ENCODE results near the gene LYPD4. TPM values are rescaled to one million over a fixed set of nuclear protein-coding genes. Genes with fewer than 3 reads are reported as not detected.
A peak's percentile ranks its signal among the peaks of the same experiment; 100 is the strongest.

The LYPD4 gene
- total RNA-seq, 2 experiments from 2014 or later, result not detected

GRCh38 chr19:41861116-41861768, 16.8 kb upstream of the LYPD4 start:
- Mint-ChIP-seq H3K27me3 (ENCODE audit: low read depth) (no peaks in the 10 kb centered on the region), H3K4me3 (peak overlapping the region; percentile 90), H3K36me3 (ENCODE audit: low read depth) (peaks cover 53% of the 10 kb centered on the region), H3K9me3 (no peaks in the 10 kb centered on the region), H3K27ac (peak overlapping the region; percentile 97), H3K4me1 (ENCODE audit: low read depth) (peaks cover 54% of the 10 kb centered on the region)
- CTCF ChIA-PET, result interaction anchor here (0.8 to 3.1 kb wide), 5 partner anchors 10 to 98 kb away, joined by 4 to 12 read pairs (median 10); partner anchors contain the start of gene RABAC1
- DNase-seq, result no peak
- intact Hi-C loops (cut with micrococcal nuclease), result no loop called here

DNA sequence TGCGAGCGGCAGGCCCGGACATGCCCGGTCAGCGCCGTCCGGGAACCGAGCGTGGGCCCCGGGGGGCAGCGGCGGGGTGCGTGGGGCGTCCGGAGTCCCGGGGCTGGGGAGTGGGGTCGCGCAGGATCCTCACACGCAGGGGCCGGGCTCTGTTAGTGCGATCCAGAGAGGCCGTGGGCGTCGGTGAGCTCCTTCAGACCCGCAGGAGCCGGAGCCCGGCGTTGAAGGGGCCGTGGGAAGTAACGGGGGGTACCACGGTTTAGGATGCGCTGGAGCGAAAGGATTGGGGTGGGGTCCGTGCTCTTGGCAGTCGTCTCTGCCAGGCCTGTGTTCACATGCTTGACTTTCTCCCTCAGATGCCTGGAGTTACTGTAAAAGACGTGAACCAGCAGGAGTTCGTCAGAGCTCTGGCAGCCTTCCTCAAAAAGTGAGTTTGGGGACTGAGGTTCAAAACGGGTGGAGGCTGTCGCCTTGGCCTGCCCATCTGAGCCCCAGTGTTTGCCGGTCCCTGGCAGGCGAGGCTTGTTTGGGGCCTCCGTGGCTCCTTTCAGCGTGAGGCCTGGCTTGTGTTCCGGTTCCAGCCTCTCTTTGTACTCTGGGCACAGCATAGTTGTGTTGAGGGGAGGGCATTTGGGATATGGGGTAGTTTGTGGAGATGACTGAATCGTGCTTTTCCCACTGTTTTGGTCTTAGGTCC, 16.1 kb upstream of the LYPD4 start:
- no peaks in the 10 kb centered on the region for H3K9me3 Mint-ChIP-seq
- peaks cover 48% of the 10 kb centered on the region for H3K36me3 Mint-ChIP-seq (ENCODE audit: low read depth)
- peak; percentile 32 for DNase-seq
- intact Hi-C loops (cut with micrococcal nuclease), result loop anchor here (1.0 kb wide), 1 partner anchor 11 kb away; no protein-coding TSS in a partner anchor
- CTCF ChIA-PET, result interaction anchor here (0.6 to 3.1 kb wide), 12 partner anchors 7 to 491 kb away, joined by 3 to 12 read pairs (median 6); partner anchors contain the start of gene RABAC1
- H3K4me1 Mint-ChIP-seq (ENCODE audit: low read depth), result peaks cover 50% of the 10 kb centered on the region
- H3K27me3 Mint-ChIP-seq (ENCODE audit: low read depth), result no peaks in the 10 kb centered on the region
- peak overlapping the region; percentile 97 for H3K27ac Mint-ChIP-seq
- H3K4me3 Mint-ChIP-seq, result peak overlapping the region; percentile 90

GRCh38 chr19:41859618-41860418, 15.3 kb upstream of the LYPD4 start, which contains the start of gene RPS19:
Gene RPS19 (plus strand): TSS chr19:41860255. CDS start chr19:41860775, 520 bp downstream.
- Mint-ChIP-seq H3K4me1 (ENCODE audit: low read depth) (peaks cover 46% of the 10 kb centered on the region), H3K27ac (peak within 1 kb of the TSS; percentile 97), H3K27me3 (ENCODE audit: low read depth) (no peaks in the 10 kb centered on the region), H3K4me3 (peak within 1 kb of the TSS; percentile 90), H3K36me3 (ENCODE audit: low read depth) (peaks cover 44% of the 10 kb centered on the region), H3K9me3 (no peaks in the 10 kb centered on the region)
- intact Hi-C loops (cut with micrococcal nuclease), result loop anchor here (1.0 to 2.0 kb wide), 10 partner anchors 11 to 465 kb away; partner anchors contain the start of genes GSK3A and MEGF8
- peak; percentile 99 for DNase-seq
- CTCF ChIA-PET, result interaction anchor here (0.6 to 3.1 kb wide), 19 partner anchors 8 to 491 kb away, joined by 3 to 12 read pairs (median 5); partner anchors contain the start of gene RABAC1

DNA sequence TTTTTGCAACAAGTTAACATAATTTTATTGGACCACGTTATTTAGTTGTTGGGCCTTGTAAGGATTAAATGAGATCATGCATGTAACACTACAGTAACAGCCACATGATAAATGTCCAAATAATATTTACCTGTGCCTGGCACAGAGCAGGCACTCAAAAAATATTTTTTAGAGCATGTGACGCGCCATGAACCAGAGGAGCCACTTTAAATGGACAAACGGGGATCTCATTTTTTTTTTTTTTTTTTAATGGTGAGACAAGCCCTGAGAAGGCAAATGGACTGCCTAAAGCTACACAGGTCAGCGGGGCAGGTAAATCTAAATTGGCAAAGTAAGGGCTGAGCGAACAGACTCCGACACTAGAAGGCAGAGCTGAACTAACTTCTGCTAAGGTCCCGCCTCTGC, 14.7 kb upstream of the LYPD4 start:
- Mint-ChIP-seq H3K36me3 (ENCODE audit: low read depth) (peaks cover 38% of the 10 kb centered on the region), H3K4me1 (ENCODE audit: low read depth) (peaks cover 40% of the 10 kb centered on the region), H3K27ac (peak overlapping the region; percentile 97), H3K27me3 (ENCODE audit: low read depth) (no peaks in the 10 kb centered on the region), H3K9me3 (no peaks in the 10 kb centered on the region), H3K4me3 (peak overlapping the region; percentile 90)
- intact Hi-C loops (cut with micrococcal nuclease), result loop anchor here (1.0 to 2.0 kb wide), 9 partner anchors 28 to 466 kb away; partner anchors contain the start of genes GSK3A and MEGF8
- CTCF ChIA-PET, result interaction anchor here (0.6 to 3.1 kb wide), 15 partner anchors 9 to 580 kb away, joined by 3 to 12 read pairs (median 5); partner anchors contain the start of gene RABAC1
- no peak for DNase-seq

- Mint-ChIP-seq H3K4me1 (ENCODE audit: low read depth) (peaks cover 3% of the 10 kb centered on the region), H3K27ac (no peak overlapping the region), H3K36me3 (ENCODE audit: low read depth) (no peaks in the 10 kb centered on the region), H3K9me3 (no peaks in the 10 kb centered on the region), H3K4me3 (no peak overlapping the region), H3K27me3 (ENCODE audit: low read depth) (no peaks in the 10 kb centered on the region)
- CTCF ChIA-PET, result interaction anchor here (0.6 to 1.5 kb wide), 4 partner anchors 15 to 33 kb away, joined by 3 to 6 read pairs (median 4); no protein-coding TSS in a partner anchor
- DNase-seq, result no peak
- intact Hi-C loops (cut with micrococcal nuclease), result no loop called here
These were observed 9.3 kb upstream of the LYPD4 start for GRCh38 chr19:41853768-41854167.

DNA sequence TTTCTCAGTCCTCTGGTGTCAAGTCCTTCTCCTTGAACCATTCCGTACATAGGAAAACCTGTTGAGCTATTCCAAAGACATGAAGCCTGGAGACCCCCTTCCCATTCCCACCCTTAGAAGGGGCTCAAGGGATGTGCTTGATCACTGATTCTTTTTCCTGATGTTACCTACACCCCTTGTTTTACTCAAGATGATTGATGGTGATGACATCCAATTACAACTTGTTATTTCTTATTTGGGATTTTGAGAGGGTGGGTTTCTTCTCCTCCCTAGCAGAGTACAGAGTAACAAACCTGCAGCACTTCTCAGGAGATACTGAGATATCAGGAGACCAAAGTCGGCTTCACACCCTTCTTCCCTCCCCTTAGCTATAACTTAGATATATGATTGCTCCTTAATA, 8.9 kb upstream of the LYPD4 start:
- no peaks in the 10 kb centered on the region for H3K36me3 Mint-ChIP-seq (ENCODE audit: low read depth)
- intact Hi-C loops (cut with micrococcal nuclease), result no loop called here
- CTCF ChIA-PET, result interaction anchor here (0.6 to 1.5 kb wide), 3 partner anchors 15 to 32 kb away, joined by 3 to 5 read pairs (median 3); no protein-coding TSS in a partner anchor
- H3K4me3 Mint-ChIP-seq, result no peak overlapping the region
- DNase-seq, result no peak
- H3K4me1 Mint-ChIP-seq (ENCODE audit: low read depth), result peaks cover 3% of the 10 kb centered on the region
- H3K27ac Mint-ChIP-seq, result no peak overlapping the region
- H3K27me3 Mint-ChIP-seq (ENCODE audit: low read depth), result no peaks in the 10 kb centered on the region
- no peaks in the 10 kb centered on the region for H3K9me3 Mint-ChIP-seq

GRCh38 chr19:41851456-41851855, 7.0 kb upstream of the LYPD4 start:
- Mint-ChIP-seq H3K4me3 (no peak overlapping the region), H3K9me3 (no peaks in the 10 kb centered on the region), H3K4me1 (ENCODE audit: low read depth) (no peaks in the 10 kb centered on the region), H3K36me3 (ENCODE audit: low read depth) (no peaks in the 10 kb centered on the region), H3K27ac (no peak overlapping the region), H3K27me3 (ENCODE audit: low read depth) (no peaks in the 10 kb centered on the region)
- intact Hi-C loops (cut with micrococcal nuclease), result no loop called here
- CTCF ChIA-PET, result interaction anchor here (0.6 to 1.8 kb wide), 4 partner anchors 15 to 209 kb away, joined by 3 to 8 read pairs (median 4); no protein-coding TSS in a partner anchor
- no peak for DNase-seq

GRCh38 chr19:41850381-41850780, 5.9 kb upstream of the LYPD4 start:
- CTCF ChIA-PET, result interaction anchor here (2.3 kb wide), 1 partner anchor 57 kb away, joined by 6 read pairs; no protein-coding TSS in a partner anchor
- DNase-seq, result no peak
- no peak overlapping the region for H3K4me3 Mint-ChIP-seq
- no peaks in the 10 kb centered on the region for H3K4me1 Mint-ChIP-seq (ENCODE audit: low read depth)
- no peaks in the 10 kb centered on the region for H3K27me3 Mint-ChIP-seq (ENCODE audit: low read depth)
- intact Hi-C loops (cut with micrococcal nuclease), result no loop called here
- H3K36me3 Mint-ChIP-seq (ENCODE audit: low read depth), result no peaks in the 10 kb centered on the region
- H3K9me3 Mint-ChIP-seq, result no peaks in the 10 kb centered on the region
- H3K27ac Mint-ChIP-seq, result no peak overlapping the region

GRCh38 chr19:41849067-41849466, 4.6 kb upstream of the LYPD4 start:
- Mint-ChIP-seq H3K27me3 (ENCODE audit: low read depth) (no peaks in the 10 kb centered on the region), H3K4me3 (no peak overlapping the region), H3K36me3 (ENCODE audit: low read depth) (no peaks in the 10 kb centered on the region), H3K27ac (no peak overlapping the region), H3K4me1 (ENCODE audit: low read depth) (no peaks in the 10 kb centered on the region), H3K9me3 (no peaks in the 10 kb centered on the region)
- no peak for DNase-seq
- CTCF ChIA-PET, result interaction anchor here (0.8 to 2.3 kb wide), 4 partner anchors 9 to 142 kb away, joined by 3 to 6 read pairs (median 4); no protein-coding TSS in a partner anchor
- intact Hi-C loops (cut with micrococcal nuclease), result no loop called here

DNA sequence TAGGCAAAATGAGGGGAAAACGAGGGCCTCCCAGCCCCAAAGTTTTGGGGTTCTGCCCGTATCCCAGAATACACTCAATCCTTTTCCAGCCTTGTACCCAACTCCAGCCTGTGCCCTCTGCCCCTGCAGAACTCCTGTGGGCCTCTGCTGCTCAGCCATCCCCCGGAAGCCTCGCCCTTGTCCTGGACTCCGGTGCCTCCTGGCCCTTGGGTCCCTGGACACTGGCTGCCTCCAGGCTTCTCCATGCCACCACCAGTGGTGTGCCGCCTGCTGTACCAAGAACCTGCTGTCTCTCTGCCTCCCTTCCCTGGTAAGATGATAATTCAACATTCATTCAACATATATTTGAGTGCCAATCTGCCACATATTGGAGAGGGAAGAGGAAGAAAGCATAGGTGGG, 4.2 kb upstream of the LYPD4 start:
- CTCF ChIA-PET, result interaction anchor here (1.2 to 2.3 kb wide), 2 partner anchors 56 to 142 kb away, joined by 5 to 6 read pairs; no protein-coding TSS in a partner anchor
- Mint-ChIP-seq H3K36me3 (ENCODE audit: low read depth) (no peaks in the 10 kb centered on the region), H3K4me3 (no peak overlapping the region), H3K27me3 (ENCODE audit: low read depth) (no peaks in the 10 kb centered on the region), H3K9me3 (no peaks in the 10 kb centered on the region), H3K27ac (no peak overlapping the region), H3K4me1 (ENCODE audit: low read depth) (no peaks in the 10 kb centered on the region)
- intact Hi-C loops (cut with micrococcal nuclease), result no loop called here
- DNase-seq, result no peak

GRCh38 chr19:41847351-41848105, 3.0 kb upstream of the LYPD4 start:
- no peaks in the 10 kb centered on the region for H3K9me3 Mint-ChIP-seq
- no peak overlapping the region for H3K27ac Mint-ChIP-seq
- no peak for DNase-seq
- H3K4me3 Mint-ChIP-seq, result no peak overlapping the region
- intact Hi-C loops (cut with micrococcal nuclease), result no loop called here
- H3K36me3 Mint-ChIP-seq (ENCODE audit: low read depth), result no peaks in the 10 kb centered on the region
- H3K4me1 Mint-ChIP-seq (ENCODE audit: low read depth), result no peaks in the 10 kb centered on the region
- no peaks in the 10 kb centered on the region for H3K27me3 Mint-ChIP-seq (ENCODE audit: low read depth)
- CTCF ChIA-PET, result interaction anchor here (0.6 to 1.1 kb wide), 2 partner anchors 11 to 57 kb away, joined by 3 read pairs; no protein-coding TSS in a partner anchor

Data from activated naive CD4-positive, alpha-beta T cell treated with anti-CD3 and anti-CD28 coated beads for 36 hours (primary cell).